ENCODE data around the gene ACSL3.

GRCh38 chr2:222825031-222825430 lies 35.8 kb upstream of the ACSL3 start:
- TF ChIP-seq POLR2A (IDR thresholded peaks at IDR 0.05) = no peak
- TF ChIP-seq, protein P1, sequence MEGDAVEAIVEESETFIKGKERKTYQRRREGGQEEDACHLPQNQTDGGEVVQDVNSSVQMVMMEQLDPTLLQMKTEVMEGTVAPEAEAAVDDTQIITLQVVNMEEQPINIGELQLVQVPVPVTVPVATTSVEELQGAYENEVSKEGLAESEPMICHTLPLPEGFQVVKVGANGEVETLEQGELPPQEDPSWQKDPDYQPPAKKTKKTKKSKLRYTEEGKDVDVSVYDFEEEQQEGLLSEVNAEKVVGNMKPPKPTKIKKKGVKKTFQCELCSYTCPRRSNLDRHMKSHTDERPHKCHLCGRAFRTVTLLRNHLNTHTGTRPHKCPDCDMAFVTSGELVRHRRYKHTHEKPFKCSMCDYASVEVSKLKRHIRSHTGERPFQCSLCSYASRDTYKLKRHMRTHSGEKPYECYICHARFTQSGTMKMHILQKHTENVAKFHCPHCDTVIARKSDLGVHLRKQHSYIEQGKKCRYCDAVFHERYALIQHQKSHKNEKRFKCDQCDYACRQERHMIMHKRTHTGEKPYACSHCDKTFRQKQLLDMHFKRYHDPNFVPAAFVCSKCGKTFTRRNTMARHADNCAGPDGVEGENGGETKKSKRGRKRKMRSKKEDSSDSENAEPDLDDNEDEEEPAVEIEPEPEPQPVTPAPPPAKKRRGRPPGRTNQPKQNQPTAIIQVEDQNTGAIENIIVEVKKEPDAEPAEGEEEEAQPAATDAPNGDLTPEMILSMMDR (IDR thresholded peaks at IDR 0.05 in 8 of 11, conservative IDR thresholded peaks at IDR 0.05 in 3 of 11) = no peak
- TF ChIP-seq POLR2AphosphoS5 (IDR thresholded peaks at IDR 0.05) = no peak

All from spleen (tissue), 7 donors.